ENCODE measurements around the gene WDR27.

DNA sequence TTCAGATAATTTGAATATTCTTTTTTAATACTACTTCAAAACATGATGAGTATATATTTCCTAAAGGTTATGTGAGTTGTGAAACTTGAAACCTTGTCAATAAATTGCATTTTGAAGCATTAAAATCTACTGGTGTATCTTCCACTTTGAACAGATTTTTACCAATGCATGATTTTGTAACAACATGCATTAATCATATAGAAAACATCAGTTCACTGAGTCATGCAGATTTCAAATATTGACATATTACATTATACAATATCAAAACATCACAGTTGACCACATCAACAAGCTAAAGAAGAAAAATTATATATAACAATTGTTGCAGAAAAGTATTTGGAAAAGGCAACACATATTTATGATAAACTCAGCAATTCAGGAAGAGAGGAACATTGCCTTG, 158.1 kb downstream of the WDR27 start:
- TF ChIP-seq, protein P1, sequence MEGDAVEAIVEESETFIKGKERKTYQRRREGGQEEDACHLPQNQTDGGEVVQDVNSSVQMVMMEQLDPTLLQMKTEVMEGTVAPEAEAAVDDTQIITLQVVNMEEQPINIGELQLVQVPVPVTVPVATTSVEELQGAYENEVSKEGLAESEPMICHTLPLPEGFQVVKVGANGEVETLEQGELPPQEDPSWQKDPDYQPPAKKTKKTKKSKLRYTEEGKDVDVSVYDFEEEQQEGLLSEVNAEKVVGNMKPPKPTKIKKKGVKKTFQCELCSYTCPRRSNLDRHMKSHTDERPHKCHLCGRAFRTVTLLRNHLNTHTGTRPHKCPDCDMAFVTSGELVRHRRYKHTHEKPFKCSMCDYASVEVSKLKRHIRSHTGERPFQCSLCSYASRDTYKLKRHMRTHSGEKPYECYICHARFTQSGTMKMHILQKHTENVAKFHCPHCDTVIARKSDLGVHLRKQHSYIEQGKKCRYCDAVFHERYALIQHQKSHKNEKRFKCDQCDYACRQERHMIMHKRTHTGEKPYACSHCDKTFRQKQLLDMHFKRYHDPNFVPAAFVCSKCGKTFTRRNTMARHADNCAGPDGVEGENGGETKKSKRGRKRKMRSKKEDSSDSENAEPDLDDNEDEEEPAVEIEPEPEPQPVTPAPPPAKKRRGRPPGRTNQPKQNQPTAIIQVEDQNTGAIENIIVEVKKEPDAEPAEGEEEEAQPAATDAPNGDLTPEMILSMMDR (IDR thresholded peaks at IDR 0.05) = no peak
- no peak for TF ChIP-seq POLR2A (IDR thresholded peaks at IDR 0.05)

Measured in heart left ventricle (tissue), 13 donors.